Caco-2 (cell line): ENCODE data around the gene CXXC1. TPM values are rescaled to one million over a fixed set of nuclear protein-coding genes. Genes with fewer than 3 reads are reported as not detected.

ENCODE experiments used
- BruUV-seq: library from RNA; stranded (reverse); fragments of 400-500 nt; replicated peaks from 2 replicates; lab custom pipeline; 2021; lab: Mats Ljungman, UMichigan
- CTCF ChIA-PET: fragments of 300-600 bp; sonication (Branson Sonifier 250); formaldehyde crosslinking; loops from one replicate; lab custom pipeline; 2022; ENCODE audit warnings: antibody characterized with exemption; lab: Charles Lee
- POLR2A ChIA-PET: fragments of 300-600 bp; sonication (Branson Sonifier 250); formaldehyde crosslinking; loops from one replicate; lab custom pipeline; 2022; ENCODE audit warnings: antibody characterized with exemption; lab: Charles Lee
- DNase-seq, 2 experiments: peaks; one replicate each; pipeline versions ENCODE4 v3.0.0 to v3.0.0-alpha.2; 2020 to 2022
- H3K27me3 ChIP-seq: replicated peaks from 2 replicates; pipeline ENCODE4 v1.6.0; 2011; ENCODE audit warnings: low read length; ENCODE audit not compliant: control insufficient read depth, insufficient read depth
- H3K36me3 ChIP-seq: 2 replicates; pipeline ENCODE4 v1.5.1; 2011; ENCODE audit warnings: low read length; ENCODE audit not compliant: control insufficient read depth, insufficient read depth
- H3K4me1 ChIP-seq: fragments of 250-450 bp; sonication (Bioruptor Pico); 2 replicates; pipeline ENCODE4 v1.5.1; 2020; ENCODE audit warnings: mild to moderate bottlenecking
- H3K4me3 ChIP-seq: 2 replicates; pipeline ENCODE4 v1.5.1; 2011; ENCODE audit warnings: low read depth, mild to moderate bottlenecking, control low read depth, low read length
- H3K9me3 ChIP-seq: fragments of 250-450 bp; sonication (Bioruptor Pico); 2 replicates; pipeline ENCODE4 v1.5.1; 2020; ENCODE audit warnings: mild to moderate bottlenecking, moderate library complexity
- H3K27ac Mint-ChIP-seq: one replicate; pipeline ENCODE4 v1.8.0; 2022; ENCODE audit warnings: mixed read lengths; ENCODE audit not compliant: unreplicated experiment
- H3K27me3 Mint-ChIP-seq: one replicate; pipeline ENCODE4 v1.8.0; 2022; ENCODE audit warnings: mixed read lengths; ENCODE audit not compliant: insufficient read depth, unreplicated experiment
- H3K36me3 Mint-ChIP-seq: one replicate; pipeline ENCODE4 v1.8.0; 2022; ENCODE audit warnings: mild to moderate bottlenecking, mixed read lengths; ENCODE audit not compliant: insufficient read depth, unreplicated experiment
- H3K4me1 Mint-ChIP-seq: one replicate; pipeline ENCODE4 v1.8.0; 2022; ENCODE audit warnings: low read depth, mixed read lengths; ENCODE audit not compliant: unreplicated experiment
- H3K4me3 Mint-ChIP-seq: one replicate; pipeline ENCODE4 v1.8.0; 2022; ENCODE audit warnings: mild to moderate bottlenecking, moderate library complexity, mixed read lengths; ENCODE audit not compliant: unreplicated experiment
- H3K9me3 Mint-ChIP-seq: one replicate; pipeline ENCODE4 v1.8.0; 2022; ENCODE audit warnings: mixed read lengths; ENCODE audit not compliant: unreplicated experiment
- intact Hi-C: fragments of 100-400 bp; cut with micrococcal nuclease; formaldehyde crosslinking; loops from one replicate; pipeline ENCODE4 v1.10.0; 2022; ENCODE audit not compliant: unreplicated experiment
- total RNA-seq: library from RNA; stranded (reverse); gene quantifications from 2 replicates; pipeline ENCODE4 v1.2.3, GENCODE V29; 2022
- TF ChIP-seq, protein P1 (sequence below), 2 experiments: fragments of 200-600 bp in 1 of 2; IDR thresholded peaks; 1 replicate in 1 of 2; 2 replicates in 1 of 2; pipeline versions ENCODE4 v1.5.1 to v1.8.0; 2011 to 2022; ENCODE audit warnings: antibody characterized with exemption in 1 of 2, control low read depth in 1 of 2, inconsistent platforms in 1 of 2, low read depth in 1 of 2, low read length in 1 of 2, mild to moderate bottlenecking in 1 of 2, moderate library complexity in 1 of 2; ENCODE audit not compliant: insufficient read depth in 1 of 2, severe bottlenecking in 1 of 2, unreplicated experiment in 1 of 2

CXXC1 gene
- total RNA-seq, 1 experiment from 2014 or later = 37.7 TPM

DNA sequence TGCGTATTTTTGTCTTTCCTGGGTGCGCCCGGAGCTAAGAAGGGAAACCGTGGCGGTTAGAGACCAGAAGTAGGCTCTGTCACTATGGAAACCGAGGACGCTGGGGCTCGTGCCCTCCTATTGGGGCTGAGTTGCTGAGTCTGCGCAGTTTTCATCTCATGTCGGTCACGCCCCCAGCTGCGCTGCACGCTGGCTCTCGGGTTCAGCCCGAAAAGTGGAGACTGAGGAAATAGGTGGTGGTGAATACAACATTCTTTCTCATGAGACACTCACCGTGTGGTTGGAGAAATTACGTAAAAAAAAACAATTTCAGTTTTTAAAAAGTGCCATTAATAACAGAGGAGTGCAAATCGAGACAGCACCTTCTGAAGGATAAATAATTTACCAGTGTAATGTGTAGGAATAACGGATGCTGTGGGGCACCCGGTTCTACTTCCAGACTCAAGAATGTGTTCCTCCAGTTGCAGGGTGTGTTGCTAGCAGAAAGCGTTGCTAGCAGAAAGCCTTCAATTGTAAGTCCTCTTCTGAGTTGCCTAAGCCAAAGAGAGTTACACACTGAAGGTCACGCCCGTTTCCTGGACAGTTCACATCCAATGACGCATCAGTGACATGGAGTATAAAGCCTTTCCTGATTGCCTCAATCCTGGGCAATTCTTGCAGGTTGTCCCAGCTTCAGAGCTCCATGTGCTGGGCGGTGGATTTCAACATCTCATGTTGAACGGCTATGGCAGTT lies 20.4 kb upstream of the CXXC1 start:
- peak; percentile 73 to 78 for DNase-seq
- Mint-ChIP-seq H3K27ac (peak overlapping the region; percentile 61), H3K27me3 (no peaks in the 10 kb centered on the region), H3K9me3 (no peaks in the 10 kb centered on the region), H3K4me1 (no peaks in the 10 kb centered on the region), H3K4me3 (peak overlapping the region; percentile 79), H3K36me3 (no peaks in the 10 kb centered on the region)
- Histone ChIP-seq H3K27me3 (no peaks in the 10 kb centered on the region), H3K36me3 (no peaks in the 10 kb centered on the region), H3K9me3 (no peaks in the 10 kb centered on the region), H3K4me3 (peak overlapping the region; percentile 44), H3K4me1 (no peaks in the 10 kb centered on the region)
- ChIA-PET POLR2A (no interaction called here), CTCF (interaction anchor here (1.0 kb wide), 1 partner anchor 49 kb away, joined by 4 read pairs; no protein-coding TSS in a partner anchor)
- TF ChIP-seq, protein P1, sequence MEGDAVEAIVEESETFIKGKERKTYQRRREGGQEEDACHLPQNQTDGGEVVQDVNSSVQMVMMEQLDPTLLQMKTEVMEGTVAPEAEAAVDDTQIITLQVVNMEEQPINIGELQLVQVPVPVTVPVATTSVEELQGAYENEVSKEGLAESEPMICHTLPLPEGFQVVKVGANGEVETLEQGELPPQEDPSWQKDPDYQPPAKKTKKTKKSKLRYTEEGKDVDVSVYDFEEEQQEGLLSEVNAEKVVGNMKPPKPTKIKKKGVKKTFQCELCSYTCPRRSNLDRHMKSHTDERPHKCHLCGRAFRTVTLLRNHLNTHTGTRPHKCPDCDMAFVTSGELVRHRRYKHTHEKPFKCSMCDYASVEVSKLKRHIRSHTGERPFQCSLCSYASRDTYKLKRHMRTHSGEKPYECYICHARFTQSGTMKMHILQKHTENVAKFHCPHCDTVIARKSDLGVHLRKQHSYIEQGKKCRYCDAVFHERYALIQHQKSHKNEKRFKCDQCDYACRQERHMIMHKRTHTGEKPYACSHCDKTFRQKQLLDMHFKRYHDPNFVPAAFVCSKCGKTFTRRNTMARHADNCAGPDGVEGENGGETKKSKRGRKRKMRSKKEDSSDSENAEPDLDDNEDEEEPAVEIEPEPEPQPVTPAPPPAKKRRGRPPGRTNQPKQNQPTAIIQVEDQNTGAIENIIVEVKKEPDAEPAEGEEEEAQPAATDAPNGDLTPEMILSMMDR (IDR thresholded peaks at IDR 0.05; ENCODE audit: insufficient read depth in 1 of 2, low read depth in 1 of 2, low read length in 1 of 2, severe bottlenecking in 1 of 2, unreplicated experiment in 1 of 2) = no peak
- no TSS peak for BruUV-seq
- intact Hi-C loops = no loop called here

DNA sequence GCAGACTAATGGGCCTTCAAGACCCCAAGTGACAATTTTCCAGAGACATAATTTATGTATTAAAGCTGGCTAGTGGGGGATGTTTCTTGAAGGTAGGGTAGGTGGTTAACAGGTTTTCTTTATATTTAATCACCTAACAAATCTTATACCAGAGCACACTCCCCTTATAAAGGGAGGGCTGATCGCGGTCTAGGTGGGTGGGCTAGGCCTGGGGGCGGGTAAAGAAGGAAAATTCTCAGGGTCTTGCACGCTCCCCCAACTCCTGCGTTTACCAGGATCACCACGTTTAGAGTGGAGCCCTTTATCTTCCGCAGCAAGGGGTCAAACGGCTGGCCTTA lies 19.9 kb upstream of the CXXC1 start:
- H3K4me3 ChIP-seq = peak overlapping the region; percentile 44
- POLR2A ChIA-PET = no interaction called here
- no TSS peak for BruUV-seq
- intact Hi-C loops = no loop called here
- no peaks in the 10 kb centered on the region for H3K4me1 ChIP-seq
- Mint-ChIP-seq H3K4me3 (peak overlapping the region; percentile 79), H3K36me3 (no peaks in the 10 kb centered on the region), H3K9me3 (no peaks in the 10 kb centered on the region), H3K4me1 (no peaks in the 10 kb centered on the region), H3K27me3 (no peaks in the 10 kb centered on the region), H3K27ac (peak overlapping the region; percentile 61)
- TF ChIP-seq, protein P1 (IDR thresholded peaks at IDR 0.05; ENCODE audit: insufficient read depth in 1 of 2, low read depth in 1 of 2, low read length in 1 of 2, severe bottlenecking in 1 of 2, unreplicated experiment in 1 of 2) = no peak
- H3K36me3 ChIP-seq = no peaks in the 10 kb centered on the region
- CTCF ChIA-PET = interaction anchor here (1.0 kb wide), 1 partner anchor 49 kb away, joined by 4 read pairs; no protein-coding TSS in a partner anchor
- DNase-seq = no peak
- H3K9me3 ChIP-seq = no peaks in the 10 kb centered on the region
- H3K27me3 ChIP-seq = no peaks in the 10 kb centered on the region

DNA sequence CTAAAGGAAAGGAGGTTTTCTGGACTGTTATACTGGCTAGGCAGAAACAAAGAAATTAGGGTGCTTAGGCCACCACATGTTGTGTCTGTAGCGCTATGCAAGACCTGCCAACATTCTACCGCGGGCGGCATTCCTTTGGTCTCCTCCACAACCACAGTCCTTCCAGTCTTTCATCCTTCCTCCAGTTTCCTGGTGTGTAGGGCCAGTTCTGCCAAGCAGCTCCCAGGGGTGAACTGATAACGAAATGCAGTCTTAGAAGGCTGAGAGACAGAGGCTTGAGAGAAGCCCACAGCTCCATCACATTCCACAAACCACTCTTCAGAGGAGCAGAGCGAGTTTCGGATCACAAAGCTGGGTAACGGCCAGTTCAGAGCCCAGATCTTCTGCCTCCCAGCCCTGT lies 19.5 kb upstream of the CXXC1 start:
- H3K36me3 ChIP-seq = no peaks in the 10 kb centered on the region
- no peaks in the 10 kb centered on the region for H3K36me3 Mint-ChIP-seq
- DNase-seq = no peak
- H3K27me3 ChIP-seq = no peaks in the 10 kb centered on the region
- H3K9me3 Mint-ChIP-seq = no peaks in the 10 kb centered on the region
- intact Hi-C loops = no loop called here
- ChIA-PET POLR2A (no interaction called here), CTCF (interaction anchor here (1.0 kb wide), 1 partner anchor 50 kb away, joined by 4 read pairs; no protein-coding TSS in a partner anchor)
- H3K4me3 ChIP-seq = no peak overlapping the region
- no peaks in the 10 kb centered on the region for H3K4me1 Mint-ChIP-seq
- peak overlapping the region; percentile 44 for H3K4me3 Mint-ChIP-seq
- no peaks in the 10 kb centered on the region for H3K4me1 ChIP-seq
- TF ChIP-seq, protein P1 (IDR thresholded peaks at IDR 0.05; ENCODE audit: insufficient read depth in 1 of 2, low read depth in 1 of 2, low read length in 1 of 2, severe bottlenecking in 1 of 2, unreplicated experiment in 1 of 2) = no peak
- no peak overlapping the region for H3K27ac Mint-ChIP-seq
- no peaks in the 10 kb centered on the region for H3K9me3 ChIP-seq
- no peaks in the 10 kb centered on the region for H3K27me3 Mint-ChIP-seq
- no TSS peak for BruUV-seq
